ENCODE data around the gene SVIL. TPM values are rescaled to one million over a fixed set of nuclear protein-coding genes. Genes with fewer than 3 reads are reported as not detected.

The SVIL gene
- total and polyA plus RNA-seq, 7 donors: 70.6 to 1,728 (median 792) TPM

DNA sequence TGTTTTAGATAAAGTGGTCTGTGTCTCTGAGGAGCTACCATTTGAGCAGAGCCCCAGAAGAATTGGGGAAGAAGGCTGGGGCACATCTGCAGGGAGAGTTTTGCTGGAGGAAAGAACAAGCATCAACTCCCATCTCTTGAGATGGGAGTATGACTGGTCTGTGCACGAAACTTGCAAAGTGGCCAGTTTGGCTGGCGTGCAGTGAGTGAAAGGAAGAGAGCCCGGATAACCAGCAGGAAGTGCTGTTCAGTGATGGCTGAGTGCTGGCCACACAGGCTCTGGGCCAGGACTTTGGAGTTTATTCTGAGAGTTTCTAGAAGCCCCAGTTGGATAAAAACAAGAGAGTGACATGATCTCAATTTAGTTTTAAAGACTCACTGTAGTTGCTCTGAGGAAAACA, 34.4 kb upstream of the SVIL start:
- ATAC-seq (peak in 1 of 4 donors; percentile 44), DNase-seq (peak in 1 of 2 donors; percentile 43)
- H3K27me3 ChIP-seq (ENCODE audit: insufficient read depth in 3 of 3, low read length in 2 of 3): no peaks in the 10 kb centered on the region
- peaks cover 0 to 44% of the 10 kb centered on the region in 2 donors for H3K36me3 ChIP-seq (ENCODE audit: insufficient read depth in 1 of 2, low read depth in 1 of 2)
- WGBS, 3 donors: 48 to 56% (median 54%) methylated on average over 3 of the region's 3 CpGs
- no peaks in the 10 kb centered on the region for H3K9me3 ChIP-seq
- intact Hi-C loops (cut with DNase I): no loop called here
- peak overlapping the region; percentile 1 for H3K27ac ChIP-seq
- TF ChIP-seq, protein P1, sequence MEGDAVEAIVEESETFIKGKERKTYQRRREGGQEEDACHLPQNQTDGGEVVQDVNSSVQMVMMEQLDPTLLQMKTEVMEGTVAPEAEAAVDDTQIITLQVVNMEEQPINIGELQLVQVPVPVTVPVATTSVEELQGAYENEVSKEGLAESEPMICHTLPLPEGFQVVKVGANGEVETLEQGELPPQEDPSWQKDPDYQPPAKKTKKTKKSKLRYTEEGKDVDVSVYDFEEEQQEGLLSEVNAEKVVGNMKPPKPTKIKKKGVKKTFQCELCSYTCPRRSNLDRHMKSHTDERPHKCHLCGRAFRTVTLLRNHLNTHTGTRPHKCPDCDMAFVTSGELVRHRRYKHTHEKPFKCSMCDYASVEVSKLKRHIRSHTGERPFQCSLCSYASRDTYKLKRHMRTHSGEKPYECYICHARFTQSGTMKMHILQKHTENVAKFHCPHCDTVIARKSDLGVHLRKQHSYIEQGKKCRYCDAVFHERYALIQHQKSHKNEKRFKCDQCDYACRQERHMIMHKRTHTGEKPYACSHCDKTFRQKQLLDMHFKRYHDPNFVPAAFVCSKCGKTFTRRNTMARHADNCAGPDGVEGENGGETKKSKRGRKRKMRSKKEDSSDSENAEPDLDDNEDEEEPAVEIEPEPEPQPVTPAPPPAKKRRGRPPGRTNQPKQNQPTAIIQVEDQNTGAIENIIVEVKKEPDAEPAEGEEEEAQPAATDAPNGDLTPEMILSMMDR (IDR thresholded peaks at IDR 0.05): no peak
- H3K4me1 ChIP-seq: peaks cover 6% of the 10 kb centered on the region
- no peak overlapping the region for H3K4me3 ChIP-seq

DNA sequence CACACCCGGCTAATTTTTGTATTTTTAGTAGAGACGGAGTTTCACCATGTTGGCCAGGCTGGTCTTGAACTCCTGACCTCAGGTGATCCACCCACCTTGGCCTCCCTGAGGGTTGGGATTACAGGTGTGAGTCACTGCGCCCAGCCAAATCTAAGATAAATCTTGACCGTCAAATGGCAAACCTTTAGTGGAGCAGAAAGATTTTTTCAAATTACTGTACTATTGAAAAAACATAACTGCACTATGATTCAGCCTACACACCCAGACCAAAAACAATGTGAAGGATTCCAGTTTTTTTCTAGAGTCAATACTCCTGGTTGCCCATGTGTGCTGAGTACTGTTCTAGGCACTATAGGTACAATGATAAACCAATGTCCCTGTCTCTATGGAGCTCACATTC, 33.9 kb upstream of the SVIL start:
- no peak for ATAC-seq
- Histone ChIP-seq H3K4me3 (no peak overlapping the region), H3K36me3 (ENCODE audit: insufficient read depth in 1 of 2, low read depth in 1 of 2) (peaks cover 0 to 44% of the 10 kb centered on the region in 2 donors), H3K27me3 (ENCODE audit: insufficient read depth in 3 of 3, low read length in 2 of 3) (no peaks in the 10 kb centered on the region), H3K27ac (no peak overlapping the region), H3K4me1 (peaks cover 6% of the 10 kb centered on the region), H3K9me3 (no peaks in the 10 kb centered on the region)
- intact Hi-C loops (cut with DNase I): no loop called here
- TF ChIP-seq, protein P1 (IDR thresholded peaks at IDR 0.05): no peak
- 90 to 99% (median 90%) methylated on average over 4 of the region's 4 CpGs for WGBS, 3 donors
- no peak for DNase-seq

DNA sequence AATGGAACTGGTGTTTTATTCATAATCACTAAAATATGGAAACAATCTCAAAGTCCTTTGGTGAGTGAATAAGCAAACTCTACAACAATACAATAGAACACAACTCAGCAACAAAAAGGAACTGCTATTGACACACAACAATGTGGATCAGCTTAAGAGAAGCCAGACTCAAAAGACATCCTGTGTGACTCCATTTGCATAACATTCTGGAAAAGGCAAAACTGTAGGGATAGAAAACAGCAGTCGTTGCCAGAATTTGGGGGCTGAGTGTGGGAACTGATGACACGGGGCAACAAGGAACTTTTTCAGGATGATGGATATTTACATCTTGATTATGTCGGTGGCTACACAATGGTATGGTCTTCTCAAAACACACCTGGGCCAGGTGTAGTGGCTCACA, 32.4 kb upstream of the SVIL start:
- Histone ChIP-seq H3K4me3 (no peak overlapping the region), H3K27me3 (ENCODE audit: insufficient read depth in 3 of 3, low read length in 2 of 3) (no peaks in the 10 kb centered on the region), H3K9me3 (no peaks in the 10 kb centered on the region), H3K27ac (no peak overlapping the region), H3K36me3 (ENCODE audit: insufficient read depth in 1 of 2, low read depth in 1 of 2) (peaks cover 0 to 33% of the 10 kb centered on the region in 2 donors), H3K4me1 (peaks cover 9% of the 10 kb centered on the region)
- 77 to 81% (median 79%) methylated on average over 3 of the region's 3 CpGs for WGBS, 3 donors
- ATAC-seq: no peak
- no peak for DNase-seq
- intact Hi-C loops (cut with DNase I): no loop called here
- TF ChIP-seq, protein P1 (IDR thresholded peaks at IDR 0.05): no peak

DNA sequence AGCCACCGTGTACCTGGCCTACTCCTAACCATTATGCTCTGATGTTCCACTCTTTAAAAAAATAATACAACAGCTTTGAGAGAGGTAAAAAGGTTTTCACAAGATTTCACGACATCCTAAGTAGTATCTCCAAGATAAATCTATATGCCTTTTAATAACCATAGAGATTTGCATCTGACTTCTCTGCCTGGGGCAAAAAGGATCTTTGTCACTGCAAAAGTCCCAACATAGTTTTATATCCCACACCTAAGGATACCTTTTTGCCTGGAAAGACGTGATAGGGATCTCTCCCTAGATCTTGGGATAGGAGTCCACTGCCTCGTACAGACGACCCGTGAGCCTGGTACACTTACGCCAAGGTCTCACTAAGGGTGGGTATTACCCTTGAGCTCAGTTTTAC, 31.4 kb upstream of the SVIL start:
- peaks cover 19% of the 10 kb centered on the region for H3K4me1 ChIP-seq
- TF ChIP-seq, protein P1 (IDR thresholded peaks at IDR 0.05): no peak
- DNase-seq: no peak

DNA sequence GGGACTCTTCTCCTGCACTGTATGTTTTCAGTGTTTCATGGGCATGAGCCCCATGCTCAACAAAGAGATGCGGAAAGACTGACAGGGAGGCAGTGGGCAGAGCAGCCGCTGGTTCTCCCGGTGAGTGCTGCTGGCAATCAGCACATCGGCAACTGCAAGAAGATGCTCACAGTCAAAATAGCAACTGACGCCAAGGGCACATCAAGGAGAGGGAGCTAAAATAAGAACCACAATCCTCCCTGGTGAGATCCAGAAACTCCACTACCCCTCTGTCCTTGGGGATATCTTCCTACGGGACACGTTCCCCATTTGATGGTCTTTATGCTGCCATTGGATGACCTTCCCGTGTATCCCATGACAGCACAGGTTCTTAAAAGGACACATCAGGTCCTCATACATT, 28.9 kb upstream of the SVIL start:
- ATAC-seq: peak; percentile 46 to 76 (median 62)
- no peak for DNase-seq
- H3K27ac ChIP-seq: peak overlapping the region; percentile 63
- H3K27me3 ChIP-seq (ENCODE audit: insufficient read depth in 3 of 3, low read length in 2 of 3): no peaks in the 10 kb centered on the region
- intact Hi-C loops (cut with DNase I): loop anchor here in 1 of 2 donors (5.0 kb wide), 1 partner anchor 49 kb away; no protein-coding TSS in a partner anchor
- no peak overlapping the region for H3K4me3 ChIP-seq
- H3K4me1 ChIP-seq: peaks cover 36% of the 10 kb centered on the region
- peaks cover 0 to 11% of the 10 kb centered on the region in 2 donors for H3K36me3 ChIP-seq (ENCODE audit: insufficient read depth in 1 of 2, low read depth in 1 of 2)
- 35 to 39% (median 38%) methylated on average over 8 of the region's 8 CpGs for WGBS, 3 donors
- H3K9me3 ChIP-seq: no peaks in the 10 kb centered on the region
- TF ChIP-seq, protein P1 (IDR thresholded peaks at IDR 0.05): no peak

More for the DNA sequence above, 31.4 kb upstream of the SVIL start:
- Histone ChIP-seq H3K9me3 (no peaks in the 10 kb centered on the region), H3K4me3 (no peak overlapping the region), H3K36me3 (ENCODE audit: insufficient read depth in 1 of 2, low read depth in 1 of 2) (peaks cover 0 to 24% of the 10 kb centered on the region in 2 donors), H3K27ac (no peak overlapping the region), H3K27me3 (ENCODE audit: insufficient read depth in 3 of 3, low read length in 2 of 3) (no peaks in the 10 kb centered on the region)
- intact Hi-C loops (cut with DNase I): no loop called here
- WGBS, 3 donors: 88 to 93% (median 88%) methylated on average over 7 of the region's 7 CpGs
- no peak for ATAC-seq

Data from psoas muscle (tissue), 8 donors.